ENCODE results near the gene PSMA7.

PSMA7 gene

GRCh38 chr20:62143081-62143956, at the start of gene PSMA7, which contains the start of gene SS18L1:
Gene PSMA7, minus strand, starts transcription at chr20:62143394. Its CDS starts 91 bp downstream, at chr20:62143303.
Gene SS18L1, plus strand, starts transcription at chr20:62143769. Its CDS starts 52 bp downstream, at chr20:62143821.
- DNase-seq (peak; percentile 85 to 89), ATAC-seq (peak; percentile 89)
- Mint-ChIP-seq H3K9me3 (no peaks in the 10 kb centered on the region), H3K27me3 (no peaks in the 10 kb centered on the region), H3K4me1 (peaks cover 60% of the 10 kb centered on the region), H3K27ac (peak within 1 kb of the TSS; percentile 93 to 98), H3K4me3 (peak within 1 kb of the TSS; percentile 88 to 93)

- peaks cover 42% of the 10 kb centered on the region for H3K4me1 Mint-ChIP-seq
- ATAC-seq = no peak
- DNase-seq = no peak
- no peaks in the 10 kb centered on the region for H3K9me3 Mint-ChIP-seq
- no peak overlapping the region for H3K27ac Mint-ChIP-seq
- no peaks in the 10 kb centered on the region for H3K27me3 Mint-ChIP-seq
- H3K4me3 Mint-ChIP-seq = no peak overlapping the region
Measured at GRCh38 chr20:62192635-62193034, 49.4 kb upstream of the PSMA7 start.

- no peaks in the 10 kb centered on the region for H3K27me3 Mint-ChIP-seq
- H3K27ac Mint-ChIP-seq = peak overlapping the region in 1 of 2 donors; percentile 48
- H3K4me1 Mint-ChIP-seq = peaks cover 45% of the 10 kb centered on the region
- no peak for DNase-seq
- no peak for ATAC-seq
- no peak overlapping the region for H3K4me3 Mint-ChIP-seq
- H3K9me3 Mint-ChIP-seq = no peaks in the 10 kb centered on the region
Measured at GRCh38 chr20:62191781-62192559, 48.8 kb upstream of the PSMA7 start.

- H3K27ac Mint-ChIP-seq = peak overlapping the region in 1 of 2 donors; percentile 79
- DNase-seq = no peak
- H3K27me3 Mint-ChIP-seq = no peaks in the 10 kb centered on the region
- no peak overlapping the region for H3K4me3 Mint-ChIP-seq
- peaks cover 52% of the 10 kb centered on the region for H3K4me1 Mint-ChIP-seq
- ATAC-seq = no peak
- H3K9me3 Mint-ChIP-seq = no peaks in the 10 kb centered on the region
Measured at GRCh38 chr20:62190639-62191411, 47.6 kb upstream of the PSMA7 start.

GRCh38 chr20:62186887-62187866, 44.0 kb upstream of the PSMA7 start:
- DNase-seq = no peak
- peak overlapping the region in 1 of 2 donors; percentile 53 for H3K27ac Mint-ChIP-seq
- no peaks in the 10 kb centered on the region for H3K27me3 Mint-ChIP-seq
- no peaks in the 10 kb centered on the region for H3K9me3 Mint-ChIP-seq
- H3K4me3 Mint-ChIP-seq = no peak overlapping the region
- ATAC-seq = no peak
- H3K4me1 Mint-ChIP-seq = peaks cover 50% of the 10 kb centered on the region

GRCh38 chr20:62186096-62186426, 42.9 kb upstream of the PSMA7 start:
- Mint-ChIP-seq H3K9me3 (no peaks in the 10 kb centered on the region), H3K27me3 (no peaks in the 10 kb centered on the region), H3K27ac (no peak overlapping the region), H3K4me1 (peaks cover 51% of the 10 kb centered on the region), H3K4me3 (no peak overlapping the region)
- ATAC-seq (no peak), DNase-seq (no peak)

- Mint-ChIP-seq H3K9me3 (no peaks in the 10 kb centered on the region), H3K27ac (peak overlapping the region; percentile 87 to 98), H3K27me3 (no peaks in the 10 kb centered on the region), H3K4me1 (peaks cover 45% of the 10 kb centered on the region), H3K4me3 (peak overlapping the region; percentile 89 to 95)
- DNase-seq = no peak
- ATAC-seq = no peak
Measured at GRCh38 chr20:62183426-62184142, 40.4 kb upstream of the PSMA7 start.

- peak within 1 kb of the TSS; percentile 97 to 98 for H3K27ac Mint-ChIP-seq
- no peaks in the 10 kb centered on the region for H3K27me3 Mint-ChIP-seq
- no peaks in the 10 kb centered on the region for H3K9me3 Mint-ChIP-seq
- peak within 1 kb of the TSS; percentile 89 to 95 for H3K4me3 Mint-ChIP-seq
- ATAC-seq (peak; percentile 99), DNase-seq (peak; percentile 88 to 94)
- H3K4me1 Mint-ChIP-seq = peaks cover 45% of the 10 kb centered on the region
Measured at GRCh38 chr20:62182469-62183425, 39.6 kb upstream of the PSMA7 start, which contains the start of gene MTG2. Gene MTG2, plus strand, starts transcription at chr20:62183028. Its CDS starts 10,393 bp downstream, at chr20:62193421.

GRCh38 chr20:62181808-62182207, 38.6 kb upstream of the PSMA7 start:
- H3K9me3 Mint-ChIP-seq = no peaks in the 10 kb centered on the region
- no peaks in the 10 kb centered on the region for H3K27me3 Mint-ChIP-seq

GRCh38 chr20:62179162-62179504, 35.9 kb upstream of the PSMA7 start:
- ATAC-seq = no peak
- Mint-ChIP-seq H3K27ac (no peak overlapping the region), H3K9me3 (no peaks in the 10 kb centered on the region), H3K27me3 (no peaks in the 10 kb centered on the region), H3K4me3 (no peak overlapping the region), H3K4me1 (peaks cover 21% of the 10 kb centered on the region)
- no peak for DNase-seq

More at GRCh38 chr20:62181808-62182207, 38.6 kb upstream of the PSMA7 start:
- Mint-ChIP-seq H3K27ac (peak overlapping the region in 1 of 2 donors; percentile 97), H3K4me1 (peaks cover 40% of the 10 kb centered on the region), H3K4me3 (peak overlapping the region; percentile 89 to 95)
- no peak for ATAC-seq
- DNase-seq = no peak

- H3K4me3 Mint-ChIP-seq = no peak overlapping the region
- no peak for DNase-seq
- H3K27ac Mint-ChIP-seq = no peak overlapping the region
- no peaks in the 10 kb centered on the region for H3K27me3 Mint-ChIP-seq
- no peaks in the 10 kb centered on the region for H3K9me3 Mint-ChIP-seq
- H3K4me1 Mint-ChIP-seq = peaks cover 15% of the 10 kb centered on the region
- ATAC-seq = no peak
Measured at GRCh38 chr20:62178316-62179161, 35.3 kb upstream of the PSMA7 start.

- no peaks in the 10 kb centered on the region for H3K9me3 Mint-ChIP-seq
- H3K27me3 Mint-ChIP-seq = no peaks in the 10 kb centered on the region
- no peak overlapping the region for H3K4me3 Mint-ChIP-seq
- H3K27ac Mint-ChIP-seq = no peak overlapping the region
- ATAC-seq = no peak
- no peak for DNase-seq
- H3K4me1 Mint-ChIP-seq = peaks cover 8% of the 10 kb centered on the region
Measured at GRCh38 chr20:62177307-62177706, 34.1 kb upstream of the PSMA7 start.

Data from stimulated activated naive CD8-positive, alpha-beta T cell treated with anti-CD3 and anti-CD28 coated beads, Interleukin-15, amount 100 ng/mL, for 72 hours (primary cell).